HepG2 (cell line): ENCODE measurements around the gene BIRC6. TPM values are rescaled to one million over a fixed set of nuclear protein-coding genes. Genes with fewer than 3 reads are reported as not detected.

Experiments
- SALL2 ChIP-seq: sonication (generic); formaldehyde crosslinking; IDR thresholded peaks from 2 replicates; pipeline ENCODE4 v1.8.1; 2023; ENCODE audit warnings: mild to moderate bottlenecking, missing genetic modification reagents, inconsistent platforms
- SAP130 ChIP-seq: IDR thresholded peaks from 2 replicates; pipeline ENCODE4 v1.6.1; 2016; ENCODE audit warnings: low read depth
- TARDBP ChIP-seq: sonication (generic); formaldehyde crosslinking; IDR thresholded peaks from 2 replicates; pipeline ENCODE4 v1.8.0; 2022; ENCODE audit warnings: mild to moderate bottlenecking, missing genetic modification reagents
- ZC3H13 ChIP-seq: sonication (generic); formaldehyde crosslinking; IDR thresholded peaks from 2 replicates; pipeline ENCODE4 v1.8.1; 2023; ENCODE audit warnings: mild to moderate bottlenecking, missing genetic modification reagents, moderate library complexity
- ZFP62 ChIP-seq: sonication (generic); formaldehyde crosslinking; IDR thresholded peaks from 2 replicates; pipeline ENCODE4 v1.4.0; 2020; ENCODE audit warnings: missing genetic modification reagents
- ZNF781 ChIP-seq: sonication (generic); formaldehyde crosslinking; IDR thresholded peaks from 2 replicates; pipeline ENCODE4 v1.5.1; 2020; ENCODE audit warnings: borderline replicate concordance, mild to moderate bottlenecking, missing genetic modification reagents; ENCODE audit errors: not compliant biosample characterization
- polyA plus RNA-seq, 8 experiments: library from polyadenylated mRNA; depleted of rRNA in 3 of 8; stranded (reverse) in 7 of 8; unstranded in 1 of 8; fragments of >200 nt; fragmentation: Illumina TruSeq in 4 of 8; extraction: Trizol in 4 of 8; gene quantifications; 2 replicates each; pipeline versions ENCODE4 v1.2.1 to v1.2.3, GENCODE V29; 2011 to 2016; ENCODE audit warnings: low read depth in 4 of 8, missing spikeins in 1 of 8, mixed read lengths in 1 of 8; ENCODE audit not compliant: insufficient read depth in 1 of 8
- total RNA-seq, 5 experiments: library from RNA; depleted of rRNA; stranded (reverse); fragments of >200 nt; fragmentation: Illumina TruSeq; extraction: Trizol; gene quantifications; 2 replicates each; pipeline ENCODE4 v1.2.3, GENCODE V29; 2016; ENCODE audit warnings: low read depth in 1 of 5
- TF ChIP-seq, protein P1 (sequence below): sonication (generic); formaldehyde crosslinking; IDR thresholded peaks from 2 replicates; pipeline ENCODE4 v1.4.0; 2020; ENCODE audit warnings: missing genetic modification reagents
- TF ChIP-seq, protein P2 (sequence below): sonication (generic); formaldehyde crosslinking; IDR thresholded peaks from 2 replicates; pipeline ENCODE4 v1.5.1; 2020; ENCODE audit warnings: mild to moderate bottlenecking, missing genetic modification reagents, borderline replicate concordance
- TF ChIP-seq, protein P3 (sequence below), 2 experiments: fragments of 450-650 bp in 1 of 2; sonication (generic) in 1 of 2; formaldehyde crosslinking; IDR thresholded peaks; 2 replicates each; pipeline versions ENCODE4 v1.5.0 to v1.8.0; 2020 to 2022; ENCODE audit warnings: mild to moderate bottlenecking in 1 of 2, missing genetic modification reagents in 1 of 2

BIRC6 gene
- total and polyA plus RNA-seq, 2 of the 13 experiments (the other 11 are each of a cell fraction or from before 2014, with no cell fraction given) = 65.6 to 120 TPM

DNA sequence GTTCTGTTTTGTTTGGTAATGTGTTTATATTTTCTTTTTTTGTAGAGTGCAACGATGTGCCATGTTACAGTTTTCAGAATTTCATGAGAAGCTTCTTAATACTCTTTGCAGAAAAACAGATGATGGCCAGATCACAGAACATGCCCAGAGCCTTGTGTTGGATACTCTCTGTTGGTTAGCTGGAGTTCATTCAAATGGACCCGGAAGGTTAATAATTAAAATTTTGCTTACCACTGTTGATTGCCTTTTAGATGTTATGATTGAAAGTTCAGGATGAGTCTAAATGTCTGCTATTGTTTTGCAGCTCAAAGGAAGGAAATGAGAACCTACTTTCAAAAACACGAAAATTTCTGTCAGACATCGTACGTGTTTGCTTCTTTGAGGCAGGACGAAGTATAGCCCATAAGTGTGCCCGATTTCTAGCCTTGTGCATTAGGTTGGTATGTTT lies 85.2 kb downstream of the BIRC6 start (continued):
- TF ChIP-seq, protein P1, sequence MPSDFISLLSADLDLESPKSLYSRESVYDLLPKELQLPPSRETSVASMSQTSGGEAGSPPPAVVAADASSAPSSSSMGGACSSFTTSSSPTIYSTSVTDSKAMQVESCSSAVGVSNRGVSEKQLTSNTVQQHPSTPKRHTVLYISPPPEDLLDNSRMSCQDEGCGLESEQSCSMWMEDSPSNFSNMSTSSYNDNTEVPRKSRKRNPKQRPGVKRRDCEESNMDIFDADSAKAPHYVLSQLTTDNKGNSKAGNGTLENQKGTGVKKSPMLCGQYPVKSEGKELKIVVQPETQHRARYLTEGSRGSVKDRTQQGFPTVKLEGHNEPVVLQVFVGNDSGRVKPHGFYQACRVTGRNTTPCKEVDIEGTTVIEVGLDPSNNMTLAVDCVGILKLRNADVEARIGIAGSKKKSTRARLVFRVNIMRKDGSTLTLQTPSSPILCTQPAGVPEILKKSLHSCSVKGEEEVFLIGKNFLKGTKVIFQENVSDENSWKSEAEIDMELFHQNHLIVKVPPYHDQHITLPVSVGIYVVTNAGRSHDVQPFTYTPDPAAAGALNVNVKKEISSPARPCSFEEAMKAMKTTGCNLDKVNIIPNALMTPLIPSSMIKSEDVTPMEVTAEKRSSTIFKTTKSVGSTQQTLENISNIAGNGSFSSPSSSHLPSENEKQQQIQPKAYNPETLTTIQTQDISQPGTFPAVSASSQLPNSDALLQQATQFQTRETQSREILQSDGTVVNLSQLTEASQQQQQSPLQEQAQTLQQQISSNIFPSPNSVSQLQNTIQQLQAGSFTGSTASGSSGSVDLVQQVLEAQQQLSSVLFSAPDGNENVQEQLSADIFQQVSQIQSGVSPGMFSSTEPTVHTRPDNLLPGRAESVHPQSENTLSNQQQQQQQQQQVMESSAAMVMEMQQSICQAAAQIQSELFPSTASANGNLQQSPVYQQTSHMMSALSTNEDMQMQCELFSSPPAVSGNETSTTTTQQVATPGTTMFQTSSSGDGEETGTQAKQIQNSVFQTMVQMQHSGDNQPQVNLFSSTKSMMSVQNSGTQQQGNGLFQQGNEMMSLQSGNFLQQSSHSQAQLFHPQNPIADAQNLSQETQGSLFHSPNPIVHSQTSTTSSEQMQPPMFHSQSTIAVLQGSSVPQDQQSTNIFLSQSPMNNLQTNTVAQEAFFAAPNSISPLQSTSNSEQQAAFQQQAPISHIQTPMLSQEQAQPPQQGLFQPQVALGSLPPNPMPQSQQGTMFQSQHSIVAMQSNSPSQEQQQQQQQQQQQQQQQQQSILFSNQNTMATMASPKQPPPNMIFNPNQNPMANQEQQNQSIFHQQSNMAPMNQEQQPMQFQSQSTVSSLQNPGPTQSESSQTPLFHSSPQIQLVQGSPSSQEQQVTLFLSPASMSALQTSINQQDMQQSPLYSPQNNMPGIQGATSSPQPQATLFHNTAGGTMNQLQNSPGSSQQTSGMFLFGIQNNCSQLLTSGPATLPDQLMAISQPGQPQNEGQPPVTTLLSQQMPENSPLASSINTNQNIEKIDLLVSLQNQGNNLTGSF (CRISPR knock-in tag) = no peak
- TF ChIP-seq ZC3H13 (CRISPR knock-in tag) (no peak), ZNF781 (CRISPR knock-in tag) (no peak), SAP130 (CRISPR knock-in tag) (peak; percentile 63), ZFP62 (no peak), SALL2 (CRISPR knock-in tag) (no peak), TARDBP (CRISPR knock-in tag) (no peak)
- TF ChIP-seq, protein P2, sequence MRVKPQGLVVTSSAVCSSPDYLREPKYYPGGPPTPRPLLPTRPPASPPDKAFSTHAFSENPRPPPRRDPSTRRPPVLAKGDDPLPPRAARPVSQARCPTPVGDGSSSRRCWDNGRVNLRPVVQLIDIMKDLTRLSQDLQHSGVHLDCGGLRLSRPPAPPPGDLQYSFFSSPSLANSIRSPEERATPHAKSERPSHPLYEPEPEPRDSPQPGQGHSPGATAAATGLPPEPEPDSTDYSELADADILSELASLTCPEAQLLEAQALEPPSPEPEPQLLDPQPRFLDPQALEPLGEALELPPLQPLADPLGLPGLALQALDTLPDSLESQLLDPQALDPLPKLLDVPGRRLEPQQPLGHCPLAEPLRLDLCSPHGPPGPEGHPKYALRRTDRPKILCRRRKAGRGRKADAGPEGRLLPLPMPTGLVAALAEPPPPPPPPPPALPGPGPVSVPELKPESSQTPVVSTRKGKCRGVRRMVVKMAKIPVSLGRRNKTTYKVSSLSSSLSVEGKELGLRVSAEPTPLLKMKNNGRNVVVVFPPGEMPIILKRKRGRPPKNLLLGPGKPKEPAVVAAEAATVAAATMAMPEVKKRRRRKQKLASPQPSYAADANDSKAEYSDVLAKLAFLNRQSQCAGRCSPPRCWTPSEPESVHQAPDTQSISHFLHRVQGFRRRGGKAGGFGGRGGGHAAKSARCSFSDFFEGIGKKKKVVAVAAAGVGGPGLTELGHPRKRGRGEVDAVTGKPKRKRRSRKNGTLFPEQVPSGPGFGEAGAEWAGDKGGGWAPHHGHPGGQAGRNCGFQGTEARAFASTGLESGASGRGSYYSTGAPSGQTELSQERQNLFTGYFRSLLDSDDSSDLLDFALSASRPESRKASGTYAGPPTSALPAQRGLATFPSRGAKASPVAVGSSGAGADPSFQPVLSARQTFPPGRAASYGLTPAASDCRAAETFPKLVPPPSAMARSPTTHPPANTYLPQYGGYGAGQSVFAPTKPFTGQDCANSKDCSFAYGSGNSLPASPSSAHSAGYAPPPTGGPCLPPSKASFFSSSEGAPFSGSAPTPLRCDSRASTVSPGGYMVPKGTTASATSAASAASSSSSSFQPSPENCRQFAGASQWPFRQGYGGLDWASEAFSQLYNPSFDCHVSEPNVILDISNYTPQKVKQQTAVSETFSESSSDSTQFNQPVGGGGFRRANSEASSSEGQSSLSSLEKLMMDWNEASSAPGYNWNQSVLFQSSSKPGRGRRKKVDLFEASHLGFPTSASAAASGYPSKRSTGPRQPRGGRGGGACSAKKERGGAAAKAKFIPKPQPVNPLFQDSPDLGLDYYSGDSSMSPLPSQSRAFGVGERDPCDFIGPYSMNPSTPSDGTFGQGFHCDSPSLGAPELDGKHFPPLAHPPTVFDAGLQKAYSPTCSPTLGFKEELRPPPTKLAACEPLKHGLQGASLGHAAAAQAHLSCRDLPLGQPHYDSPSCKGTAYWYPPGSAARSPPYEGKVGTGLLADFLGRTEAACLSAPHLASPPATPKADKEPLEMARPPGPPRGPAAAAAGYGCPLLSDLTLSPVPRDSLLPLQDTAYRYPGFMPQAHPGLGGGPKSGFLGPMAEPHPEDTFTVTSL = no peak
- TF ChIP-seq, protein P3, sequence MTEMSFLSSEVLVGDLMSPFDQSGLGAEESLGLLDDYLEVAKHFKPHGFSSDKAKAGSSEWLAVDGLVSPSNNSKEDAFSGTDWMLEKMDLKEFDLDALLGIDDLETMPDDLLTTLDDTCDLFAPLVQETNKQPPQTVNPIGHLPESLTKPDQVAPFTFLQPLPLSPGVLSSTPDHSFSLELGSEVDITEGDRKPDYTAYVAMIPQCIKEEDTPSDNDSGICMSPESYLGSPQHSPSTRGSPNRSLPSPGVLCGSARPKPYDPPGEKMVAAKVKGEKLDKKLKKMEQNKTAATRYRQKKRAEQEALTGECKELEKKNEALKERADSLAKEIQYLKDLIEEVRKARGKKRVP (CRISPR knock-in tag; IDR thresholded peaks at IDR 0.05) = no peak
